ENCODE results near the gene ERFE. TPM values are rescaled to one million over a fixed set of nuclear protein-coding genes. Genes with fewer than 3 reads are reported as not detected.

ERFE gene
- total and polyA plus RNA-seq, 2 of the 4 experiments (the other 2 are of a cell fraction), result 1.3 to 3.5 TPM

DNA sequence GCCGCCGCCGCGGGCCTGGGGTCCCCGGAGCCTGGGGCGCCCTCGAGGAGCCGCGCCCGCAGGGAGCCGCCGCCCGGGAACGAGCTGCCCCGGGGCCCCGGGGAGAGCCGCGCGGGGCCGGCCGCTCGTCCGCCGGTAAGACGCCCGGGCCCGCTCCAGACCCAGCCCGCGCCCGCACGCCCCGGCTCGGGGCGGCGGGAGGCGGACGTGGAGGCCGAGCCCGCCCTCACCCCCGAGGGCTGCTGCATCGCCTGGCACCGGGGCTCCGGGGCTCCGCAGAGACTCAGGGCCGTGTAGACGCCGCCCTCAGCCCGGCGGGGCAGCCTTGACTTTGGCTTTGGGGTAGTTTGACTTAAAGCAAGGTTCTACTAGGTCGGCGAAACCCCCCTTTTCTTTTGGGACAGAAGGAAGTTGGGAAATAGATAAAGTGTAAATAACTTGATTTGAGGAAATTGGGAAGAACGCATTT, 335 bp downstream of the ERFE start:
- in situ Hi-C loops (cut with MboI; ENCODE audit: low sequenced_read_pairs) (no loop called here), intact Hi-C loops (cut with micrococcal nuclease) (no loop called here), dilution Hi-C loops (cut with HindIII; ENCODE audit: low sequenced_read_pairs, unreplicated experiment) (no loop called here)
- Histone ChIP-seq H2BK5ac (ENCODE audit: low read depth, low read length, poor library complexity, severe bottlenecking) (no peak overlapping the region), H3K27ac (ENCODE audit: insufficient read depth, low read length) (no peak overlapping the region; the same call in 1 of the 2 replicates), H3K27me3 (ENCODE audit: control insufficient read depth, insufficient read depth, low read length) (peaks cover 2% of the 10 kb centered on the region; the same call in 1 of the 2 replicates), H2AK9ac (replicated peaks; ENCODE audit: low read depth, low read length, poor library complexity) (no peak overlapping the region), H3K9me1 (ENCODE audit: insufficient read depth, low read length) (0 out of 2 replicates have a peak, but pooled peaks cover 7% of the 10 kb centered on the region), H2AFZ (replicated peaks; ENCODE audit: low read length, poor library complexity) (peak overlapping the region; percentile 77), H3K79me1 (ENCODE audit: low read depth in 1 of 2, low read length in 2 of 2) (no peaks in the 10 kb centered on the region; a peak in 1 of 4 replicates), H3K9me3 (ENCODE audit: control insufficient read depth, insufficient read depth, low read length) (no peaks in the 10 kb centered on the region), H3K18ac (ENCODE audit: low read depth, low read length) (no peak overlapping the region), H2BK120ac (ENCODE audit: low read depth, low read length) (no peak overlapping the region), H3K4me2 (ENCODE audit: low read depth, low read length) (peak overlapping the region; percentile 80), H2BK15ac (ENCODE audit: low read depth, low read length) (no peak overlapping the region), H3K23ac (ENCODE audit: low read depth, low read length) (no peak overlapping the region), H3K56ac (ENCODE audit: extremely low read depth, insufficient read depth, low read length) (no peak overlapping the region), H3K4me3 (ENCODE audit: insufficient read depth, low read depth, low read length) (peak overlapping the region; percentile 44), H4K5ac (ENCODE audit: low read depth, low read length) (no peak overlapping the region), H4K20me1 (ENCODE audit: insufficient read depth, low read length) (no peaks in the 10 kb centered on the region), H3K14ac (replicated peaks; ENCODE audit: low read depth, low read length) (0 out of 2 replicates have a peak overlapping the region, but pooled peaks have one; percentile 0), H3K4me1 (ENCODE audit: control insufficient read depth, insufficient read depth, low read length) (peaks cover 19% of the 10 kb centered on the region), H3K36me3 (ENCODE audit: control insufficient read depth, insufficient read depth, low read length) (no peaks in the 10 kb centered on the region), H2BK20ac (ENCODE audit: low read depth, low read length) (no peak overlapping the region), H3K4ac (ENCODE audit: low read depth, low read length) (no peak overlapping the region), H2AK5ac (ENCODE audit: low read depth, low read length) (no peak overlapping the region), H3K9ac (ENCODE audit: low read depth, low read length) (peak overlapping the region; percentile 32; the same call in 1 of the 2 replicates), H4K91ac (ENCODE audit: insufficient read depth, low read depth, low read length) (no peak overlapping the region), H4K8ac (ENCODE audit: low read depth in 2 of 2, low read length in 2 of 2) (no peak overlapping the region)
- ChIA-PET CTCF (interaction anchor here (0.6 kb wide), 1 partner anchor 82 kb away, joined by 3 read pairs; no protein-coding TSS in a partner anchor), POLR2A (ENCODE audit: unreplicated experiment) (no interaction called here)
- no TSS peak for BruUV-seq (replicated peaks)
- no peak for TF ChIP-seq POLR2A (IDR thresholded peaks at IDR 0.05; ENCODE audit: low read depth, low read length)
- TF ChIP-seq, protein P1, sequence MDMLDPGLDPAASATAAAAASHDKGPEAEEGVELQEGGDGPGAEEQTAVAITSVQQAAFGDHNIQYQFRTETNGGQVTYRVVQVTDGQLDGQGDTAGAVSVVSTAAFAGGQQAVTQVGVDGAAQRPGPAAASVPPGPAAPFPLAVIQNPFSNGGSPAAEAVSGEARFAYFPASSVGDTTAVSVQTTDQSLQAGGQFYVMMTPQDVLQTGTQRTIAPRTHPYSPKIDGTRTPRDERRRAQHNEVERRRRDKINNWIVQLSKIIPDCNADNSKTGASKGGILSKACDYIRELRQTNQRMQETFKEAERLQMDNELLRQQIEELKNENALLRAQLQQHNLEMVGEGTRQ (IDR thresholded peaks at IDR 0.05; ENCODE audit: low read depth, low read length), result no peak
- TF ChIP-seq FOS (IDR thresholded peaks at IDR 0.05; ENCODE audit: low read depth, low read length), result no peak
- TF ChIP-seq MXI1 (IDR thresholded peaks at IDR 0.05; ENCODE audit: borderline replicate concordance, low read depth, low read length), result no peak
- WGBS, 2 experiments (ENCODE audit: extremely low coverage in 2 of 2, insufficient read length in 1 of 2), result 3% methylated on average over 13 of the region's 52 CpGs; no CpG with 5 or more reads in 1 of the 2 experiments
- DNase-seq, result no peak
- peak; percentile 35 for ATAC-seq (ENCODE audit: low read depth)

All from IMR-90 (cell line).